Trophoblast cell (in vitro differentiated cells and primary cell): ENCODE results near the gene PFDN2.
A peak's percentile ranks its signal among the peaks of the same experiment; 100 is the strongest.

Experiments used
- DNase-seq, 2 donors: peaks; one replicate each; pipeline ENCODE4 v3.0.0-alpha.2; 2016
- H2AFZ ChIP-seq: 2 replicates; pipeline ENCODE4 v1.6.1; 2013; ENCODE audit warnings: low read length, moderate library complexity, mild to moderate bottlenecking; ENCODE audit not compliant: insufficient read depth, poor library complexity
- H2AK5ac ChIP-seq: 2 replicates; pipeline ENCODE4 v1.6.1; 2013; ENCODE audit warnings: mild to moderate bottlenecking, low read length
- H2BK120ac ChIP-seq: 2 replicates; pipeline ENCODE4 v1.6.1; 2013; ENCODE audit warnings: low read length, mild to moderate bottlenecking, moderate library complexity; ENCODE audit not compliant: insufficient read depth, poor library complexity
- H2BK12ac ChIP-seq: 2 replicates; pipeline ENCODE4 v1.6.1; 2013; ENCODE audit warnings: mild to moderate bottlenecking, low read length, moderate library complexity
- H2BK5ac ChIP-seq: 2 replicates; pipeline ENCODE4 v1.6.1; 2013; ENCODE audit warnings: low read length, low read depth, moderate library complexity, mild to moderate bottlenecking; ENCODE audit not compliant: poor library complexity
- H3K14ac ChIP-seq: 2 replicates; pipeline ENCODE4 v1.6.1; 2013; ENCODE audit warnings: mild to moderate bottlenecking, low read length
- H3K18ac ChIP-seq: 2 replicates; pipeline ENCODE4 v1.6.1; 2013; ENCODE audit warnings: mild to moderate bottlenecking, low read length
- H3K23ac ChIP-seq: 2 replicates; pipeline ENCODE4 v1.6.1; 2013; ENCODE audit warnings: low read length
- H3K27ac ChIP-seq: 2 replicates; pipeline ENCODE4 v1.5.1; 2013; ENCODE audit warnings: low read depth, mild to moderate bottlenecking, inconsistent platforms, low read length, moderate library complexity
- H3K27me3 ChIP-seq: 2 replicates; pipeline ENCODE4 v1.6.1; 2013; ENCODE audit warnings: inconsistent platforms, mild to moderate bottlenecking, low read length, moderate library complexity; ENCODE audit not compliant: insufficient read depth
- H3K36me3 ChIP-seq, 2 experiments: 1 replicate in 1 of 2; 2 replicates in 1 of 2; pipeline ENCODE4 v1.6.1; 2013; ENCODE audit warnings: low read length in 2 of 2, mild to moderate bottlenecking in 2 of 2, moderate library complexity in 1 of 2; ENCODE audit not compliant: insufficient read depth in 2 of 2, control insufficient read depth in 1 of 2
- H3K4ac ChIP-seq: 2 replicates; pipeline ENCODE4 v1.6.1; 2013; ENCODE audit warnings: low read depth, mild to moderate bottlenecking, low read length, moderate library complexity
- H3K4me1 ChIP-seq, 2 experiments: 1 replicate in 1 of 2; 2 replicates in 1 of 2; pipeline ENCODE4 v1.6.1; 2013; ENCODE audit warnings: low read length in 2 of 2, mild to moderate bottlenecking in 2 of 2, moderate library complexity in 1 of 2; ENCODE audit not compliant: insufficient read depth in 2 of 2, control insufficient read depth in 1 of 2
- H3K4me2 ChIP-seq: 2 replicates; pipeline ENCODE4 v1.6.1; 2013; ENCODE audit warnings: inconsistent platforms, mild to moderate bottlenecking, low read length, moderate library complexity
- H3K4me3 ChIP-seq: 2 replicates; pipeline ENCODE4 v1.5.1; 2013; ENCODE audit warnings: mild to moderate bottlenecking, low read depth, low read length, inconsistent platforms
- H3K79me1 ChIP-seq: one replicate; pipeline ENCODE4 v1.6.1; 2013; ENCODE audit warnings: low read length
- H3K79me2 ChIP-seq: 2 replicates; pipeline ENCODE4 v1.6.1; 2013; ENCODE audit warnings: low read length, mild to moderate bottlenecking; ENCODE audit not compliant: control insufficient read depth, insufficient read depth, poor library complexity
- H3K9ac ChIP-seq: 2 replicates; pipeline ENCODE4 v1.6.1; 2013; ENCODE audit warnings: mild to moderate bottlenecking, low read length
- H3K9me3 ChIP-seq: 2 replicates; pipeline ENCODE4 v1.6.1; 2013; ENCODE audit warnings: low read depth, mild to moderate bottlenecking, control low read depth, inconsistent platforms, low read length; ENCODE audit not compliant: insufficient read depth
- H4K12ac ChIP-seq: 2 replicates; pipeline ENCODE4 v1.6.1; 2013; ENCODE audit warnings: low read depth, mild to moderate bottlenecking, low read length, moderate library complexity
- H4K8ac ChIP-seq: 2 replicates; pipeline ENCODE4 v1.6.1; 2013; ENCODE audit warnings: low read depth, mild to moderate bottlenecking, low read length, moderate library complexity
- H4K91ac ChIP-seq: one replicate; pipeline ENCODE4 v1.6.1; 2013; ENCODE audit warnings: low read depth, mild to moderate bottlenecking, low read length, moderate library complexity
- WGBS: extraction: QIAGEN DNeasy Blood & Tissue Kit; methylation state at CpG from one replicate; pipeline ENCODE4 v1.1.7; 2013; ENCODE audit warnings: missing lambda C conversion rate; ENCODE audit not compliant: insufficient read length, insufficient coverage; ENCODE audit errors: extremely low coverage; 5-methylcytosine and 5-hydroxymethylcytosine counted together

The PFDN2 gene

GRCh38 chr1:161158316-161159010, 40.6 kb upstream of the PFDN2 start:
- no peak overlapping the region for H2AK5ac ChIP-seq
- WGBS: no CpG with 5 or more reads among the region's 9 CpGs
- H2BK12ac ChIP-seq: no peak overlapping the region
- H2BK120ac ChIP-seq: no peak overlapping the region
- no peak overlapping the region for H2AFZ ChIP-seq
- H2BK5ac ChIP-seq: no peak overlapping the region
- H3K4me3 ChIP-seq: no peak overlapping the region
- H4K8ac ChIP-seq: peak overlapping the region; percentile 91
- no peak overlapping the region for H3K9ac ChIP-seq
- H3K36me3 ChIP-seq: peaks cover 22 to 47% of the 10 kb centered on the region in 2 experiments
- H3K4me2 ChIP-seq: peak overlapping the region; percentile 68
- H4K12ac ChIP-seq: peak overlapping the region; percentile 68
- H3K4me1 ChIP-seq: peaks cover 11 to 13% of the 10 kb centered on the region in 2 experiments
- no peaks in the 10 kb centered on the region for H3K27me3 ChIP-seq
- no peak for DNase-seq
- peaks cover 2% of the 10 kb centered on the region for H3K9me3 ChIP-seq
- peak overlapping the region; percentile 7 for H3K27ac ChIP-seq
- no peak overlapping the region for H3K23ac ChIP-seq
- peak overlapping the region; percentile 33 for H4K91ac ChIP-seq
- no peak overlapping the region for H3K4ac ChIP-seq
- H3K14ac ChIP-seq: no peak overlapping the region
- H3K79me2 ChIP-seq: peaks cover 12% of the 10 kb centered on the region
- no peak overlapping the region for H3K18ac ChIP-seq
- peaks cover 14% of the 10 kb centered on the region for H3K79me1 ChIP-seq

DNA sequence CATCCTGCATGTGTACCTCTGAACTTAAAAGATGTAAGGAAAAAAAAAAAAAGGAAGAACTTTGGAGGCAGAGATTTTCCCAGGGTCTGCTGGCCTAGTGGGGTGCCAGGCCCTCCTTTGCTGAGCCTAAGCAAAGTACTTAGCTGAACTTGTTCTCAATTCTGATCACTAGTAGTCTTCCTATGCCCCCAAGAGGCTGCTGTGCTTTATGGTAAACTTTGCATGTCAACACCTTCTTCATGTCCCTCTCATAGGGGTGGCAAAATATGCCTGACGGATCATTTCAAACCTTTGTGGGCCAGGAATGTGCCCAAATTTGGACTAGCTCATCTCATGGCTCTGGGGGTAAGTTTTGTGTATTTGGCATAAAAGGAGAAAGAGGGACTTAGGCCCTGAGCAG, 40.0 kb upstream of the PFDN2 start:
- Histone ChIP-seq H3K79me2 (peaks cover 12% of the 10 kb centered on the region), H3K4me2 (no peak overlapping the region), H3K9me3 (peaks cover 2% of the 10 kb centered on the region), H3K14ac (no peak overlapping the region), H2BK120ac (no peak overlapping the region), H3K27ac (no peak overlapping the region), H3K79me1 (peaks cover 14% of the 10 kb centered on the region), H3K23ac (no peak overlapping the region), H3K9ac (no peak overlapping the region), H3K4me3 (no peak overlapping the region), H3K4me1 (peaks cover 11 to 13% of the 10 kb centered on the region in 2 experiments), H2BK12ac (no peak overlapping the region), H2AFZ (no peak overlapping the region), H3K36me3 (peaks cover 20 to 43% of the 10 kb centered on the region in 2 experiments), H3K4ac (no peak overlapping the region), H2AK5ac (no peak overlapping the region), H3K27me3 (no peaks in the 10 kb centered on the region), H3K18ac (no peak overlapping the region), H4K91ac (no peak overlapping the region), H2BK5ac (no peak overlapping the region), H4K8ac (no peak overlapping the region), H4K12ac (no peak overlapping the region)
- no peak for DNase-seq
- no CpG with 5 or more reads among the region's 1 CpG for WGBS

DNA sequence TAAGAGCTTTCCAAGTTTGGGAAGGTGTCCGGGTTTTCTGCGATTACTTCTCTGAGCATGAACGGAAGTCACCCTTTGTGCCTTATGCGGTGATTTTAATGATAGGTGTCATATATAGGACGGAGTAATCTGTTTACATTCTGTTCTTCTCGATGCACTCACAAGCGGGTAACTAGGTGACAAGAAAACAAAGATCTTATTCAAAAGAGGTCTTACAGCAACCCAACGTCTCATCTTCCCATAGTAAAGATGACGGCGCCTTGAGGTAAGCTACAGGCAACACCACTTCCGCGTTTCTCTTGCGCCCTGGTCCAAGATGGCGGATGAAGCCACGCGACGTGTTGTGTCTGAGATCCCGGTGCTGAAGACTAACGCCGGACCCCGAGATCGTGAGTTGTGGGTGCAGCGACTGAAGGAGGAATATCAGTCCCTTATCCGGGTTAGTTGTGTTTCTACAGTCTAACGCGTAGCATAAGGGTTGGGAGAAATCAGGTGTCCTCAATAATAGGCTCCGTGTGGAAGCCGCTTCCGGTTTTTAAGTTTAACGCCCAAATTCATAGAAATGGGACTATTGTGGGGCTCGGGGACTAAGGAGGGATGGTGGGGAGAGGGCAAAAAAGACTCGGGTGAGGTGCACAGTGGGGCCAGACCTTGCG, 36.0 kb upstream of the PFDN2 start, which contains the start of gene UFC1:
TSS of gene UFC1 (plus strand) at position 297 of the 656 bp plus-strand sequence. CDS start at position 317, 20 bp downstream.
- peak within 1 kb of the TSS; percentile 59 for H2BK12ac ChIP-seq
- peak within 1 kb of the TSS; percentile 67 for H3K9ac ChIP-seq
- H3K9me3 ChIP-seq: no peaks in the 10 kb centered on the region
- H2AFZ ChIP-seq: peak within 1 kb of the TSS; percentile 98
- no peaks in the 10 kb centered on the region for H3K27me3 ChIP-seq
- peak within 1 kb of the TSS; percentile 77 for H3K4ac ChIP-seq
- peak within 1 kb of the TSS; percentile 99 for H4K12ac ChIP-seq
- H3K14ac ChIP-seq: peak within 1 kb of the TSS; percentile 94
- H4K91ac ChIP-seq: peak within 1 kb of the TSS; percentile 97
- peak within 1 kb of the TSS; percentile 97 for H3K18ac ChIP-seq
- WGBS: no CpG with 5 or more reads among the region's 33 CpGs
- H3K79me1 ChIP-seq: peaks cover 6% of the 10 kb centered on the region
- no peak within 1 kb of the TSS for H3K23ac ChIP-seq
- H3K4me2 ChIP-seq: peak within 1 kb of the TSS; percentile 65
- H3K4me1 ChIP-seq: peaks cover 3 to 4% of the 10 kb centered on the region in 2 experiments
- H3K27ac ChIP-seq: peak within 1 kb of the TSS; percentile 81
- H3K4me3 ChIP-seq: peak within 1 kb of the TSS; percentile 75
- peak within 1 kb of the TSS; percentile 99 for H4K8ac ChIP-seq
- peak within 1 kb of the TSS; percentile 79 for H2AK5ac ChIP-seq
- peak; percentile 91 to 94 for DNase-seq
- peak within 1 kb of the TSS; percentile 95 for H2BK5ac ChIP-seq
- H3K79me2 ChIP-seq: peaks cover 5% of the 10 kb centered on the region
- H2BK120ac ChIP-seq: peak within 1 kb of the TSS; percentile 96
- H3K36me3 ChIP-seq: peaks cover 4 to 17% of the 10 kb centered on the region in 2 experiments

- H3K23ac ChIP-seq: no peak overlapping the region
- H3K9ac ChIP-seq: no peak overlapping the region
- H2BK120ac ChIP-seq: no peak overlapping the region
- no CpG with 5 or more reads among the region's 9 CpGs for WGBS
- peak overlapping the region; percentile 84 for H4K8ac ChIP-seq
- H3K14ac ChIP-seq: no peak overlapping the region
- H2BK5ac ChIP-seq: no peak overlapping the region
- DNase-seq: peak in 1 of 2 donors; percentile 37
- H3K4me2 ChIP-seq: peak overlapping the region; percentile 46
- H3K79me1 ChIP-seq: peaks cover 6% of the 10 kb centered on the region
- H2AFZ ChIP-seq: no peak overlapping the region
- peaks cover 2 to 4% of the 10 kb centered on the region in 2 experiments for H3K4me1 ChIP-seq
- H3K36me3 ChIP-seq: peaks cover 3 to 10% of the 10 kb centered on the region in 2 experiments
- H3K79me2 ChIP-seq: peaks cover 5% of the 10 kb centered on the region
- no peaks in the 10 kb centered on the region for H3K27me3 ChIP-seq
- no peak overlapping the region for H2AK5ac ChIP-seq
- H3K4me3 ChIP-seq: no peak overlapping the region
- no peak overlapping the region for H4K91ac ChIP-seq
- no peak overlapping the region for H4K12ac ChIP-seq
- H3K18ac ChIP-seq: no peak overlapping the region
- no peaks in the 10 kb centered on the region for H3K9me3 ChIP-seq
- no peak overlapping the region for H3K27ac ChIP-seq
- no peak overlapping the region for H3K4ac ChIP-seq
- H2BK12ac ChIP-seq: no peak overlapping the region
Measured at GRCh38 chr1:161153176-161153575, 35.3 kb upstream of the PFDN2 start.
